HepG2 (cell line): Measurements from ENCODE around the gene SLC66A3. TPM values are rescaled to one million over a fixed set of nuclear protein-coding genes. Genes with fewer than 3 reads are reported as not detected.

Source experiments
- ATAC-seq: fragments of 200-7000 bp; cut with Tn5 transposase; 3 replicates; pipeline ENCODE4 v1.9.1; 2020; ENCODE audit warnings: mild to moderate bottlenecking, moderate library complexity
- BruUV-seq: library from RNA; stranded (reverse); fragments of 400-500 nt; replicated peaks from 2 replicates; lab custom pipeline; 2021; lab: Mats Ljungman, UMichigan
- CTCF ChIA-PET: fragments of 300-600 bp; formaldehyde crosslinking; extraction: SDS; loops from one replicate; lab custom pipeline; 2021; ENCODE audit warnings: low total read pairs, inconsistent platforms, low intra/inter-chr PET ratio; lab: Yijun Ruan, JAX
- POLR2A ChIA-PET: fragments of 350-600 bp; sonication (Branson Sonifier 250); formaldehyde crosslinking; loops from one replicate; lab custom pipeline; 2020; ENCODE audit warnings: antibody characterized with exemption, inconsistent platforms; lab: Yijun Ruan, JAX
- DNase-seq: peaks from one replicate; pipeline ENCODE4 v3.0.0-alpha.2; 2015; ENCODE audit warnings: low spot score
- FAIRE-seq: peaks from 3 replicates; lab custom pipeline; 2011; peaks lifted over from hg19 to GRCh38; lab: Jason Lieb, UNC
- H2AFZ ChIP-seq: one replicate; pipeline ENCODE4 v1.6.1; 2011; ENCODE audit warnings: low read length, inconsistent platforms
- H3K27ac ChIP-seq: fragments of 300-600 bp; 3 replicates; pipeline ENCODE4 v1.8.0; 2011; ENCODE audit warnings: mixed run types, mild to moderate bottlenecking, mixed read lengths, low read length, inconsistent platforms; ENCODE audit not compliant: insufficient read depth; ENCODE audit errors: extremely low read length
- H3K27me3 ChIP-seq, 2 experiments: fragments of 200-600 bp in 1 of 2; 2 replicates in 1 of 2; 3 replicates in 1 of 2; pipeline versions ENCODE4 v1.6.0 to v1.8.0; 2011; ENCODE audit warnings: low read length in 2 of 2, mild to moderate bottlenecking in 2 of 2, moderate library complexity in 2 of 2, inconsistent platforms in 1 of 2; ENCODE audit not compliant: insufficient read depth in 2 of 2, control insufficient read depth in 1 of 2
- H3K36me3 ChIP-seq, 2 experiments: fragments of 200-600 bp in 1 of 2; replicated peaks in 1 of 2; 2 replicates in 1 of 2; 3 replicates in 1 of 2; pipeline versions ENCODE4 v1.5.1 to v1.8.0; 2011; ENCODE audit warnings: low read length in 2 of 2, inconsistent platforms in 1 of 2; ENCODE audit not compliant: insufficient read depth in 2 of 2, control insufficient read depth in 1 of 2
- H3K4me1 ChIP-seq: 2 replicates; pipeline ENCODE4 v1.5.1; 2012; ENCODE audit warnings: low read length, inconsistent platforms; ENCODE audit not compliant: insufficient read depth
- H3K4me2 ChIP-seq: 2 replicates; pipeline ENCODE4 v1.6.0; 2011; ENCODE audit warnings: low read depth, low read length, inconsistent platforms
- H3K4me3 ChIP-seq, 3 experiments: fragments of 200-600 bp in 1 of 3; sonication (generic), shearing (Covaris generic) in 1 of 3; replicated peaks in 1 of 3; 2 replicates each; pipeline ENCODE4 v1.5.1; 2011 to 2016; ENCODE audit warnings: low read length in 3 of 3, inconsistent platforms in 2 of 3, low read depth in 2 of 3, mild to moderate bottlenecking in 2 of 3, control low read depth in 1 of 3, mixed read lengths in 1 of 3; ENCODE audit not compliant: insufficient read depth in 1 of 3
- H3K79me2 ChIP-seq: one replicate; pipeline ENCODE4 v1.6.1; 2011; ENCODE audit warnings: low read length, inconsistent platforms; ENCODE audit not compliant: insufficient read depth
- H3K9ac ChIP-seq: 2 replicates; pipeline ENCODE4 v1.6.0; 2011; ENCODE audit warnings: mild to moderate bottlenecking, low read depth, low read length, inconsistent platforms; ENCODE audit not compliant: insufficient read depth
- H3K9me3 ChIP-seq: 2 replicates; pipeline ENCODE4 v1.5.1; 2012; ENCODE audit warnings: mild to moderate bottlenecking, low read length
- H4K20me1 ChIP-seq: 2 replicates; pipeline ENCODE4 v1.6.0; 2011; ENCODE audit warnings: inconsistent platforms, mild to moderate bottlenecking, low read length, moderate library complexity; ENCODE audit not compliant: insufficient read depth
- HNRNPUL1 ChIP-seq: fragments of 200-400 bp; formaldehyde crosslinking; IDR thresholded peaks from 2 replicates; pipeline ENCODE4 v1.6.1; 2017; ENCODE audit warnings: low read depth, mild to moderate bottlenecking, low read length, moderate library complexity
- MAFF ChIP-seq: IDR thresholded peaks from 2 replicates; pipeline ENCODE4 v1.6.1; 2011; ENCODE audit warnings: low read depth, low read length, improper control_type of control experiment
- MAFK ChIP-seq, 2 experiments: IDR thresholded peaks in 1 of 2; conservative IDR thresholded peaks in 1 of 2; 2 replicates each; pipeline ENCODE4 v1.6.1; 2011; ENCODE audit warnings: improper control_type of control experiment in 2 of 2, low read length in 2 of 2
- ZNF142 ChIP-seq: sonication (generic); formaldehyde crosslinking; IDR thresholded peaks from 2 replicates; pipeline ENCODE4 v1.4.0; 2020; ENCODE audit warnings: missing genetic modification reagents
- WGBS: methylation state at CpG from one replicate; pipeline ENCODE4 v1.1.6; 2017; ENCODE audit warnings: low lambda C conversion rate; 5-methylcytosine and 5-hydroxymethylcytosine counted together
- in situ Hi-C: cut with HindIII; loops from 2 replicates; pipeline ENCODE4 v1.10.0; 2017; ENCODE audit warnings: low pct_unique_long_range_greater_than_20kb; ENCODE audit not compliant: extremely low pct_ligation_motif_present
- intact Hi-C: fragments of 100-400 bp; cut with micrococcal nuclease; formaldehyde crosslinking; loops from one replicate; pipeline ENCODE4 v1.10.0; 2022; ENCODE audit not compliant: unreplicated experiment
- polyA plus RNA-seq, 8 experiments: library from polyadenylated mRNA; depleted of rRNA in 3 of 8; stranded (reverse) in 7 of 8; unstranded in 1 of 8; fragments of >200 nt; fragmentation: Illumina TruSeq in 4 of 8; extraction: Trizol in 4 of 8; gene quantifications; 2 replicates each; pipeline versions ENCODE4 v1.2.1 to v1.2.3, GENCODE V29; 2011 to 2016; ENCODE audit warnings: low read depth in 4 of 8, missing spikeins in 1 of 8, mixed read lengths in 1 of 8; ENCODE audit not compliant: insufficient read depth in 1 of 8
- total RNA-seq, 5 experiments: library from RNA; depleted of rRNA; stranded (reverse); fragments of >200 nt; fragmentation: Illumina TruSeq; extraction: Trizol; gene quantifications; 2 replicates each; pipeline ENCODE4 v1.2.3, GENCODE V29; 2016; ENCODE audit warnings: low read depth in 1 of 5

The SLC66A3 gene
- total and polyA plus RNA-seq, 2 of the 13 experiments (the other 11 are each of a cell fraction or from before 2014, with no cell fraction given): 2.2 to 3.7 TPM

DNA sequence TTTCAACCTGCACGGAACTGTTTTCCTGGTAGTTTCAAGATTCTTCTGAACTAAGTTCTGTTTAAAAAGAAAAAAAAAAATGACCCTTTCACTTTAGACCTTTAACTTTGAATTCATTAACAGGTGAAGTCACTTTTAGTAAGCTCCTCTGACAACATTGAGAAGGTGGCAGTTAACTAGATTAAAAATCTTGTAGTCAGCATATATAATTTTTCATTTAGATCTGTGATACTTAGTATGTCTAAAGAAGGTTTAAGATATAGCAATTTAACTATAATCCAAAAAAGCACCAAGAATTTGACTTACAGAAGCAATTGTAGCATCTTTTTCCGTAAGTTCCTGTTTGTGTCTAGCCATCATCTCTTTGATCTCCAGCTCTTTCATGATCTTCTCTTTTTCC is 45.4 kb downstream of the SLC66A3 start:
- POLR2A ChIA-PET: no interaction called here
- Histone ChIP-seq H3K4me1 (no peaks in the 10 kb centered on the region), H3K9me3 (no peaks in the 10 kb centered on the region), H3K36me3 (peaks cover 18 to 93% of the 10 kb centered on the region in 2 experiments), H4K20me1 (no peaks in the 10 kb centered on the region), H3K4me3 (no peak overlapping the region), H3K27ac (no peak overlapping the region), H3K27me3 (no peaks in the 10 kb centered on the region), H3K9ac (no peak overlapping the region), H3K79me2 (no peaks in the 10 kb centered on the region), H3K4me2 (no peak overlapping the region), H2AFZ (no peak overlapping the region)
- in situ Hi-C loops (no loop called here), intact Hi-C loops (no loop called here)
- no peak for FAIRE-seq
- TF ChIP-seq HNRNPUL1: no peak
- no peak for TF ChIP-seq ZNF142 (CRISPR knock-in tag)
- peak in 1 of 2 experiments; percentile 73; a peak in 2 of 4 replicates for TF ChIP-seq MAFK (conservative IDR thresholded peaks at IDR 0.05 in 1 of 2, IDR thresholded peaks at IDR 0.05 in 1 of 2; ENCODE audit: low read length in 2 of 2)
- TF ChIP-seq MAFF: 0 out of 2 replicates have a peak, but pooled peaks have one; percentile 27
- WGBS: 96% methylated on average over 2 of the region's 2 CpGs
- DNase-seq: no peak
- no peak for ATAC-seq
- CTCF ChIA-PET: no interaction called here
- no TSS peak for BruUV-seq
